WTC11 (cell line): ENCODE measurements around the gene PTPRF.

ENCODE experiments used
- CBFB ChIP-seq: sonication (generic); formaldehyde crosslinking; IDR thresholded peaks from 2 replicates; pipeline ENCODE4 v1.8.1; 2022; ENCODE audit warnings: mild to moderate bottlenecking, low read depth, missing genetic modification reagents
- CREM ChIP-seq: sonication (generic); formaldehyde crosslinking; IDR thresholded peaks from 2 replicates; pipeline ENCODE4 v1.8.1; 2022; ENCODE audit warnings: mild to moderate bottlenecking, missing genetic modification reagents, moderate library complexity
- ETV6 ChIP-seq: sonication (generic); formaldehyde crosslinking; IDR thresholded peaks from 2 replicates; pipeline ENCODE4 v1.8.1; 2022; ENCODE audit warnings: mild to moderate bottlenecking, missing genetic modification reagents
- FOXJ3 ChIP-seq: sonication (generic); formaldehyde crosslinking; IDR thresholded peaks from 2 replicates; pipeline ENCODE4 v1.9.0; 2021; ENCODE audit warnings: missing genetic modification reagents, mild to moderate bottlenecking, borderline replicate concordance
- FOXK1 ChIP-seq: sonication (generic); formaldehyde crosslinking; IDR thresholded peaks from 2 replicates; pipeline ENCODE4 v1.8.0; 2022; ENCODE audit warnings: mild to moderate bottlenecking, moderate library complexity, missing genetic modification reagents
- NFYB ChIP-seq: sonication (generic); formaldehyde crosslinking; conservative IDR thresholded peaks from 2 replicates; pipeline ENCODE4 v1.8.0; 2022; ENCODE audit warnings: low read depth, missing genetic modification reagents
- NR2C2 ChIP-seq: sonication (generic); formaldehyde crosslinking; IDR thresholded peaks from 2 replicates; pipeline ENCODE4 v1.8.0; 2022; ENCODE audit warnings: mild to moderate bottlenecking, missing genetic modification reagents
- TEAD4 ChIP-seq: sonication (generic); formaldehyde crosslinking; IDR thresholded peaks from 2 replicates; pipeline ENCODE4 v1.8.0; 2022; ENCODE audit warnings: mild to moderate bottlenecking, missing genetic modification reagents
- ZNF121 ChIP-seq: sonication (generic); formaldehyde crosslinking; IDR thresholded peaks from 2 replicates; pipeline ENCODE4 v1.8.0; 2023; ENCODE audit warnings: missing genetic modification reagents
- ZNF396 ChIP-seq: fragments of 250-450 bp; sonication (Bioruptor Pico); IDR thresholded peaks from 2 replicates; pipeline ENCODE4 v1.8.0; 2021; ENCODE audit warnings: mild to moderate bottlenecking, moderate library complexity, borderline replicate concordance
- TF ChIP-seq, protein P1 (sequence below): sonication (generic); formaldehyde crosslinking; IDR thresholded peaks from 2 replicates; pipeline ENCODE4 v1.8.0; 2022; ENCODE audit warnings: mild to moderate bottlenecking, missing genetic modification reagents
- TF ChIP-seq, protein P2 (sequence below): fragments of 200-600 bp; IDR thresholded peaks from 2 replicates; pipeline ENCODE4 v1.8.0; 2022; ENCODE audit warnings: antibody characterized with exemption
- TF ChIP-seq, protein P3 (sequence below): sonication (generic); formaldehyde crosslinking; IDR thresholded peaks from 2 replicates; pipeline ENCODE4 v1.8.1; 2022; ENCODE audit warnings: low read depth, missing genetic modification reagents, borderline replicate concordance

DNA sequence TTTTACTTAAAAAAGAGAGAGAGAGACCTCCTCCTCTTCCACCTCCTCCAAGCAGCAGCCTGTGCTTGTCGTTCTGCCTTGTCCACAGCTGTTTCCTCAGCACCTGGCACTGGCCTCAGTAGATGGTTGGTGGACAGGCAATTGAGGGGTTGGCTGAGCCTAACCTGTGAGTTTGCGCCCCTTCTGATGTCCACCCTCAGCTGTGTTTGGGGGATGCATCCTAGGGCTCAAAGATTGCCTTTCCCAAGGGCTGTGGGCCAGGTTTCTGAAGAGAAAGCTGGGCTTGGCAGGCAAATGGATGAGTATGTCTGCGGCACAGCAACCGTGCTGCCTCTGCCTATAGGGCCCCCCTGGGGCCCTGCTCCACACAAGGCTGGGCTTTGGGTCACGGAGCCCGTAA, 84.2 kb downstream of the PTPRF start:
- no peak for TF ChIP-seq NFYB
- TF ChIP-seq, protein P1, sequence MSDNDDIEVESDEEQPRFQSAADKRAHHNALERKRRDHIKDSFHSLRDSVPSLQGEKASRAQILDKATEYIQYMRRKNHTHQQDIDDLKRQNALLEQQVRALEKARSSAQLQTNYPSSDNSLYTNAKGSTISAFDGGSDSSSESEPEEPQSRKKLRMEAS = no peak
- TF ChIP-seq, protein P2, sequence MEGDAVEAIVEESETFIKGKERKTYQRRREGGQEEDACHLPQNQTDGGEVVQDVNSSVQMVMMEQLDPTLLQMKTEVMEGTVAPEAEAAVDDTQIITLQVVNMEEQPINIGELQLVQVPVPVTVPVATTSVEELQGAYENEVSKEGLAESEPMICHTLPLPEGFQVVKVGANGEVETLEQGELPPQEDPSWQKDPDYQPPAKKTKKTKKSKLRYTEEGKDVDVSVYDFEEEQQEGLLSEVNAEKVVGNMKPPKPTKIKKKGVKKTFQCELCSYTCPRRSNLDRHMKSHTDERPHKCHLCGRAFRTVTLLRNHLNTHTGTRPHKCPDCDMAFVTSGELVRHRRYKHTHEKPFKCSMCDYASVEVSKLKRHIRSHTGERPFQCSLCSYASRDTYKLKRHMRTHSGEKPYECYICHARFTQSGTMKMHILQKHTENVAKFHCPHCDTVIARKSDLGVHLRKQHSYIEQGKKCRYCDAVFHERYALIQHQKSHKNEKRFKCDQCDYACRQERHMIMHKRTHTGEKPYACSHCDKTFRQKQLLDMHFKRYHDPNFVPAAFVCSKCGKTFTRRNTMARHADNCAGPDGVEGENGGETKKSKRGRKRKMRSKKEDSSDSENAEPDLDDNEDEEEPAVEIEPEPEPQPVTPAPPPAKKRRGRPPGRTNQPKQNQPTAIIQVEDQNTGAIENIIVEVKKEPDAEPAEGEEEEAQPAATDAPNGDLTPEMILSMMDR = no peak
- TF ChIP-seq NR2C2 (CRISPR knock-in tag) = no peak
- TF ChIP-seq FOXK1 (CRISPR knock-in tag) = no peak
- TF ChIP-seq CREM (CRISPR knock-in tag) = no peak
- no peak for TF ChIP-seq FOXJ3 (CRISPR knock-in tag)
- TF ChIP-seq CBFB (CRISPR knock-in tag) = no peak
- no peak for TF ChIP-seq ZNF396 (CRISPR knock-in tag)
- TF ChIP-seq, protein P3, sequence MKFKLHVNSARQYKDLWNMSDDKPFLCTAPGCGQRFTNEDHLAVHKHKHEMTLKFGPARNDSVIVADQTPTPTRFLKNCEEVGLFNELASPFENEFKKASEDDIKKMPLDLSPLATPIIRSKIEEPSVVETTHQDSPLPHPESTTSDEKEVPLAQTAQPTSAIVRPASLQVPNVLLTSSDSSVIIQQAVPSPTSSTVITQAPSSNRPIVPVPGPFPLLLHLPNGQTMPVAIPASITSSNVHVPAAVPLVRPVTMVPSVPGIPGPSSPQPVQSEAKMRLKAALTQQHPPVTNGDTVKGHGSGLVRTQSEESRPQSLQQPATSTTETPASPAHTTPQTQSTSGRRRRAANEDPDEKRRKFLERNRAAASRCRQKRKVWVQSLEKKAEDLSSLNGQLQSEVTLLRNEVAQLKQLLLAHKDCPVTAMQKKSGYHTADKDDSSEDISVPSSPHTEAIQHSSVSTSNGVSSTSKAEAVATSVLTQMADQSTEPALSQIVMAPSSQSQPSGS (CRISPR knock-in tag) = no peak
- no peak for TF ChIP-seq TEAD4 (CRISPR knock-in tag)
- no peak for TF ChIP-seq ETV6 (CRISPR knock-in tag)
- no peak for TF ChIP-seq ZNF121
